Panc1 (cell line): ENCODE measurements around the gene LVRN. TPM values are rescaled to one million over a fixed set of nuclear protein-coding genes. Genes with fewer than 3 reads are reported as not detected.

Experiments used
- ATAC-seq: fragments of 200-7000 bp; cut with Tn5 transposase; 2 replicates; pipeline ENCODE4 v1.9.1; 2020; ENCODE audit warnings: mild to moderate bottlenecking, moderate library complexity
- BruUV-seq: library from RNA; stranded (reverse); fragments of 400-500 nt; replicated peaks from 2 replicates; lab custom pipeline; 2021; lab: Mats Ljungman, UMichigan
- CTCF ChIA-PET: fragments of 300-600 bp; sonication (Branson Sonifier 250); formaldehyde crosslinking; loops from one replicate; lab custom pipeline; 2022; ENCODE audit warnings: antibody characterized with exemption; lab: Charles Lee
- POLR2A ChIA-PET: fragments of 300-600 bp; sonication (Branson Sonifier 250); formaldehyde crosslinking; loops from one replicate; lab custom pipeline; 2022; ENCODE audit warnings: antibody characterized with exemption; lab: Charles Lee
- DNase-seq: peaks from one replicate; pipeline ENCODE4 v3.0.0-alpha.2; 2010; ENCODE audit warnings: low read depth, low spot score
- H3K27ac ChIP-seq: 2 replicates; pipeline ENCODE4 v1.5.1; 2011; ENCODE audit warnings: mild to moderate bottlenecking, low read length, inconsistent platforms
- H3K27me3 ChIP-seq: fragments of 200-500 bp; sonication (Bioruptor generic); 2 replicates; pipeline ENCODE4 v1.6.0; 2014; ENCODE audit warnings: low read length, inconsistent platforms; ENCODE audit not compliant: control insufficient read depth, insufficient read depth
- H3K36me3 ChIP-seq: fragments of 200-500 bp; sonication (Bioruptor generic); 2 replicates; pipeline ENCODE4 v1.5.1; 2014; ENCODE audit warnings: inconsistent platforms, mild to moderate bottlenecking, low read length, moderate library complexity; ENCODE audit not compliant: control insufficient read depth, insufficient read depth
- H3K4me1 ChIP-seq: 2 replicates; pipeline ENCODE4 v1.5.1; 2011; ENCODE audit warnings: inconsistent platforms, mild to moderate bottlenecking, low read length, moderate library complexity; ENCODE audit not compliant: control insufficient read depth, insufficient read depth
- H3K4me3 ChIP-seq, 2 experiments: 2 replicates each; pipeline ENCODE4 v1.5.1; 2011 to 2012; ENCODE audit warnings: low read depth in 2 of 2, low read length in 2 of 2, mild to moderate bottlenecking in 2 of 2, inconsistent platforms in 1 of 2, moderate library complexity in 1 of 2
- H3K9me3 ChIP-seq: fragments of 200-500 bp; sonication (Bioruptor generic); 2 replicates; pipeline ENCODE4 v1.5.1; 2014; ENCODE audit warnings: low read depth, mild to moderate bottlenecking, inconsistent platforms, low read length, moderate library complexity; ENCODE audit not compliant: control insufficient read depth, insufficient read depth
- POLR2AphosphoS5 ChIP-seq: IDR thresholded peaks from 2 replicates; pipeline ENCODE4 v1.6.1; 2012; ENCODE audit warnings: mild to moderate bottlenecking, low read depth, low read length, moderate library complexity
- SIN3A ChIP-seq: IDR thresholded peaks from 2 replicates; pipeline ENCODE4 v1.6.1; 2012; ENCODE audit warnings: low read depth, mild to moderate bottlenecking, low read length, moderate library complexity, borderline replicate concordance; ENCODE audit not compliant: insufficient read depth
- TCF7L2 ChIP-seq: IDR thresholded peaks from 2 replicates; pipeline ENCODE4 v1.6.1; 2011; ENCODE audit warnings: mild to moderate bottlenecking, low read depth, low read length, inconsistent platforms
- in situ Hi-C: cut with HindIII; loops from 2 replicates; pipeline ENCODE4 v1.10.0; 2016; ENCODE audit warnings: low sequenced_read_pairs, low pct_unique_long_range_greater_than_20kb
- intact Hi-C: fragments of 100-400 bp; cut with micrococcal nuclease; formaldehyde crosslinking; loops from one replicate; pipeline ENCODE4 v1.10.0; 2022; ENCODE audit not compliant: unreplicated experiment
- total RNA-seq: library from RNA; stranded (reverse); gene quantifications from one replicate; pipeline ENCODE4 v1.2.1, GENCODE V29; 2021; ENCODE audit not compliant: unreplicated experiment
- TF ChIP-seq, protein P1 (sequence below): fragments of 450-650 bp; IDR thresholded peaks from 2 replicates; pipeline ENCODE4 v1.5.1; 2017; ENCODE audit warnings: mild to moderate bottlenecking
- TF ChIP-seq, protein P2 (sequence below), 2 experiments: IDR thresholded peaks; 2 replicates each; pipeline ENCODE4 v1.6.1; 2011 to 2012; ENCODE audit warnings: low read depth in 2 of 2, control low read depth in 1 of 2, low read length in 1 of 2, mild to moderate bottlenecking in 1 of 2, moderate library complexity in 1 of 2; ENCODE audit not compliant: insufficient read depth in 1 of 2

The LVRN gene
- total RNA-seq, 1 experiment from 2014 or later, result 0.08 TPM

DNA sequence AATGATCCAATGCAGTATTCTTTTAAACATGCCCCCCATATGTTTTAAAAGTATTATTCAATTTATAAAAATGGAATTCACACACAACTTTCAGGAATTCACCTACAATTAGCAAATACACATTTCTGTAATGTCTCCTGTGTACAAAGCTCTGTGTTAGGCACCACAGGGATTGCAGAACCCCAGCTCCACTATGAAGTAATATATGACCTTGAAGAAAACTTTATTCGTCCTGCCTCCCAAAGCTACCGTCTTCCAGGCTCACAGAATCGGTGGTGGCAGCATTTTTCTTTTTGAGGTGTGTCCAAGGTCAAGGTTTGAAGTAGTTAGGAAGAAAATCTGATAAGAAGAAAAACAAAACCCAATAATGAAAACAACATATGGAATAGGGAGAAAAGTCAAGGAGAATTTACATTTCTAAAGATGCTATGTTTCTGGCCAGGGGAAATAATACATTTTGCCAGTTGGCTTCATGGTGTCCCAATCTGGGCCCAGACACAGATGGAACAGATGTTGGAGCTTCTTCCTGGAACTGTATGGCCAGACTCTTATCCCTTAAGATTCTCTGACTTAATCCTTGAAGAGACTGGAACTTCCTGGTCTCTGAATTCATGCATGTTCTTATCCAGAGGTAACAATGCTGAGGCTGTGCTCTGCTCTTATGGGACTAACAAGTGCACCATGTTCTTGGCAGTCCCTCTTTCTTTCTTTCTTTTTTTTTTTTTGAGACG is 22.0 kb upstream of the LVRN start:
- ATAC-seq, result no peak
- no TSS peak for BruUV-seq
- POLR2A ChIA-PET, result no interaction called here

DNA sequence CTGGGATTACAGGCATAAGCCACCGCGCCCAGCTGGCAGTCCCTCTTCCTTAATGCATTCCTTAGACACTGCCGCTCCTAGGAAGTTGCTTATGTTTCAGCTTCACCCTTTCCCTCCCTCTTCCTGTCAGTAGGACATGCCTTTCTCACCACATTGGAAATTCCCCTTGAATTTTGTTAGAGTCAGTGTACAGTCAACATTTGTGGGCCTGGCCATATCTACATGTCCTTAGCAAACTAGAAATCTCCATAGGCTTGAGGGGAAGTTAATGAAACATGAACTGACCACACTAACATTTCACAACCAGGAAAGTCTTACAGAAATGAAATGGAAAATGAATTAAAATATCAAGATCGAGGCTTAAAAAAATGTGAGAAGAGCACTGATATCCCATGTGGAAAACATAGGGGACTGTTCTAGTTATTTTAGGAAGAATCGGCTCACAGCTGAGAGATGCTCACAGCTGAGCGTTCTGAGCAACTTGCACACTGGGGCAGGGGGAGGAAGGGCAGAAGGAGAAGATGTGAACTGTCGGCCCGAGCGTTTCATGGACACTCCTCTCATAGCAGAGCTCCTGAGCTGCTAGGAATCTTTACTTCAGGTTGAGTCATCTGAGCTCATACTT is 21.1 kb upstream of the LVRN start:
- no peaks in the 10 kb centered on the region for H3K9me3 ChIP-seq
- H3K4me1 ChIP-seq, result no peaks in the 10 kb centered on the region
- H3K4me3 ChIP-seq, result no peak overlapping the region
- ATAC-seq (peak; percentile 75; the same call in 1 of the 2 replicates), DNase-seq (no peak)
- H3K27me3 ChIP-seq, result no peaks in the 10 kb centered on the region
- no peak overlapping the region for H3K27ac ChIP-seq
- POLR2A ChIA-PET, result no interaction called here
- no TSS peak for BruUV-seq
- in situ Hi-C loops, result no loop called here
- intact Hi-C loops, result no loop called here
- TF ChIP-seq POLR2AphosphoS5, result no peak
- CTCF ChIA-PET, result no interaction called here
- no peaks in the 10 kb centered on the region for H3K36me3 ChIP-seq

More for the DNA sequence above, 22.0 kb upstream of the LVRN start:
- TF ChIP-seq, protein P1, sequence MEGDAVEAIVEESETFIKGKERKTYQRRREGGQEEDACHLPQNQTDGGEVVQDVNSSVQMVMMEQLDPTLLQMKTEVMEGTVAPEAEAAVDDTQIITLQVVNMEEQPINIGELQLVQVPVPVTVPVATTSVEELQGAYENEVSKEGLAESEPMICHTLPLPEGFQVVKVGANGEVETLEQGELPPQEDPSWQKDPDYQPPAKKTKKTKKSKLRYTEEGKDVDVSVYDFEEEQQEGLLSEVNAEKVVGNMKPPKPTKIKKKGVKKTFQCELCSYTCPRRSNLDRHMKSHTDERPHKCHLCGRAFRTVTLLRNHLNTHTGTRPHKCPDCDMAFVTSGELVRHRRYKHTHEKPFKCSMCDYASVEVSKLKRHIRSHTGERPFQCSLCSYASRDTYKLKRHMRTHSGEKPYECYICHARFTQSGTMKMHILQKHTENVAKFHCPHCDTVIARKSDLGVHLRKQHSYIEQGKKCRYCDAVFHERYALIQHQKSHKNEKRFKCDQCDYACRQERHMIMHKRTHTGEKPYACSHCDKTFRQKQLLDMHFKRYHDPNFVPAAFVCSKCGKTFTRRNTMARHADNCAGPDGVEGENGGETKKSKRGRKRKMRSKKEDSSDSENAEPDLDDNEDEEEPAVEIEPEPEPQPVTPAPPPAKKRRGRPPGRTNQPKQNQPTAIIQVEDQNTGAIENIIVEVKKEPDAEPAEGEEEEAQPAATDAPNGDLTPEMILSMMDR, result no peak
- TF ChIP-seq, protein P2, sequence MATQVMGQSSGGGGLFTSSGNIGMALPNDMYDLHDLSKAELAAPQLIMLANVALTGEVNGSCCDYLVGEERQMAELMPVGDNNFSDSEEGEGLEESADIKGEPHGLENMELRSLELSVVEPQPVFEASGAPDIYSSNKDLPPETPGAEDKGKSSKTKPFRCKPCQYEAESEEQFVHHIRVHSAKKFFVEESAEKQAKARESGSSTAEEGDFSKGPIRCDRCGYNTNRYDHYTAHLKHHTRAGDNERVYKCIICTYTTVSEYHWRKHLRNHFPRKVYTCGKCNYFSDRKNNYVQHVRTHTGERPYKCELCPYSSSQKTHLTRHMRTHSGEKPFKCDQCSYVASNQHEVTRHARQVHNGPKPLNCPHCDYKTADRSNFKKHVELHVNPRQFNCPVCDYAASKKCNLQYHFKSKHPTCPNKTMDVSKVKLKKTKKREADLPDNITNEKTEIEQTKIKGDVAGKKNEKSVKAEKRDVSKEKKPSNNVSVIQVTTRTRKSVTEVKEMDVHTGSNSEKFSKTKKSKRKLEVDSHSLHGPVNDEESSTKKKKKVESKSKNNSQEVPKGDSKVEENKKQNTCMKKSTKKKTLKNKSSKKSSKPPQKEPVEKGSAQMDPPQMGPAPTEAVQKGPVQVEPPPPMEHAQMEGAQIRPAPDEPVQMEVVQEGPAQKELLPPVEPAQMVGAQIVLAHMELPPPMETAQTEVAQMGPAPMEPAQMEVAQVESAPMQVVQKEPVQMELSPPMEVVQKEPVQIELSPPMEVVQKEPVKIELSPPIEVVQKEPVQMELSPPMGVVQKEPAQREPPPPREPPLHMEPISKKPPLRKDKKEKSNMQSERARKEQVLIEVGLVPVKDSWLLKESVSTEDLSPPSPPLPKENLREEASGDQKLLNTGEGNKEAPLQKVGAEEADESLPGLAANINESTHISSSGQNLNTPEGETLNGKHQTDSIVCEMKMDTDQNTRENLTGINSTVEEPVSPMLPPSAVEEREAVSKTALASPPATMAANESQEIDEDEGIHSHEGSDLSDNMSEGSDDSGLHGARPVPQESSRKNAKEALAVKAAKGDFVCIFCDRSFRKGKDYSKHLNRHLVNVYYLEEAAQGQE (IDR thresholded peaks at IDR 0.05; ENCODE audit: insufficient read depth in 1 of 2, low read depth in 2 of 2, low read length in 1 of 2), result no peak
- TF ChIP-seq SIN3A (no peak), POLR2AphosphoS5 (no peak), TCF7L2 (no peak)
- Histone ChIP-seq H3K36me3 (no peaks in the 10 kb centered on the region), H3K27ac (no peak overlapping the region), H3K4me3 (no peak overlapping the region), H3K4me1 (no peaks in the 10 kb centered on the region), H3K9me3 (no peaks in the 10 kb centered on the region), H3K27me3 (no peaks in the 10 kb centered on the region)
- DNase-seq, result no peak
- in situ Hi-C loops, result no loop called here
- CTCF ChIA-PET, result no interaction called here
- intact Hi-C loops, result no loop called here

DNA sequence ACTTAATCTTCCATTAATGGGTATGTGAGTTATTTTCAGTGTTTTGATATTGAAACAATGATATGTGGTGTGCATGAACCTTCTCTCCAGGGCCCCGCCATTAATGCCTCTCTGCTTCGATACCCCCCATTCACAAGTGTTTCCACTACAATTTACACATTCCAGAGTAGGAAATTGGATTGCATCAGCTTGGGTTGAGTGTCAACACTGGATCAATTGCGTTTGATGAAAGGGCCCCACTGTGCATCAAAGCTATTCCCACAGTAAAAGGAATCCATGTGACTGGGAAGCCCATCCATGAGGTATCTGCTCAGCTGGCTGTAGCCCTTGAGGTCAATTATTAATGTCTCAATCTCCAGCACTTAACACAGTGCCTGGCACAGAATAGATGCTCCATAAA is 17.8 kb upstream of the LVRN start:
- H3K9me3 ChIP-seq, result no peaks in the 10 kb centered on the region
- ATAC-seq (no peak), DNase-seq (no peak)
- H3K36me3 ChIP-seq, result no peaks in the 10 kb centered on the region
- H3K4me3 ChIP-seq, result no peak overlapping the region
- H3K27ac ChIP-seq, result no peak overlapping the region
- TF ChIP-seq, protein P1, result no peak
- no peak for TF ChIP-seq SIN3A
- no peak for TF ChIP-seq TCF7L2
- TF ChIP-seq, protein P2 (IDR thresholded peaks at IDR 0.05; ENCODE audit: insufficient read depth in 1 of 2, low read depth in 2 of 2, low read length in 1 of 2), result no peak
- no peak for TF ChIP-seq POLR2AphosphoS5
- ChIA-PET CTCF (no interaction called here), POLR2A (no interaction called here)
- BruUV-seq, result no TSS peak
- in situ Hi-C loops, result no loop called here
- H3K27me3 ChIP-seq, result no peaks in the 10 kb centered on the region
- no peaks in the 10 kb centered on the region for H3K4me1 ChIP-seq
- intact Hi-C loops, result no loop called here
